H9 (cell line): ENCODE data around the gene LTBP4. TPM values are rescaled to one million over a fixed set of nuclear protein-coding genes. Genes with fewer than 3 reads are reported as not detected.
A peak's percentile ranks its signal among the peaks of the same experiment; 100 is the strongest.

Experiments
- DNase-seq: peaks from one replicate; pipeline ENCODE4 v3.0.0-alpha.2; 2017
- H2AFZ ChIP-seq: one replicate; pipeline ENCODE4 v1.6.1; 2013; ENCODE audit warnings: mild to moderate bottlenecking, low read length, control low read depth, moderate library complexity
- H2AK5ac ChIP-seq: 2 replicates; pipeline ENCODE4 v1.6.1; 2013; ENCODE audit warnings: low read length, control low read depth, mixed read lengths; ENCODE audit not compliant: insufficient read length
- H2BK120ac ChIP-seq: one replicate; pipeline ENCODE4 v1.6.1; 2013; ENCODE audit warnings: low read depth, mild to moderate bottlenecking, low read length, control low read depth, inconsistent platforms; ENCODE audit not compliant: poor library complexity, severe bottlenecking
- H2BK12ac ChIP-seq: 2 replicates; pipeline ENCODE4 v1.6.1; 2013; ENCODE audit warnings: low read length, control low read depth, mixed read lengths, low read depth; ENCODE audit not compliant: insufficient read length
- H2BK15ac ChIP-seq: 2 replicates; pipeline ENCODE4 v1.6.1; 2013; ENCODE audit warnings: low read depth, low read length, control low read depth
- H2BK20ac ChIP-seq: one replicate; pipeline ENCODE4 v1.6.1; 2013; ENCODE audit warnings: low read depth, mild to moderate bottlenecking, low read length, control low read depth, inconsistent platforms; ENCODE audit not compliant: poor library complexity, severe bottlenecking
- H2BK5ac ChIP-seq: 2 replicates; pipeline ENCODE4 v1.6.1; 2013; ENCODE audit warnings: low read length, control low read depth, mixed read lengths; ENCODE audit not compliant: insufficient read length
- H3K14ac ChIP-seq: 2 replicates; pipeline ENCODE4 v1.6.1; 2013; ENCODE audit warnings: low read length, control low read depth; ENCODE audit not compliant: insufficient read depth
- H3K18ac ChIP-seq: 2 replicates; pipeline ENCODE4 v1.6.1; 2013; ENCODE audit warnings: low read depth, mild to moderate bottlenecking, mixed read lengths, low read length, control low read depth; ENCODE audit not compliant: insufficient read length
- H3K23ac ChIP-seq: 2 replicates; pipeline ENCODE4 v1.6.1; 2013; ENCODE audit warnings: low read length, control low read depth, mixed read lengths, low read depth; ENCODE audit not compliant: insufficient read length
- H3K23me2 ChIP-seq: 2 replicates; pipeline ENCODE4 v1.6.1; 2013; ENCODE audit warnings: low read depth, mild to moderate bottlenecking, mixed read lengths, low read length, control low read depth; ENCODE audit not compliant: insufficient read length, poor library complexity, severe bottlenecking
- H3K27ac ChIP-seq: 2 replicates; pipeline ENCODE4 v1.5.1; 2013; ENCODE audit warnings: low read length, control low read depth, mixed read lengths, low read depth; ENCODE audit not compliant: insufficient read length
- H3K27me3 ChIP-seq: 2 replicates; pipeline ENCODE4 v1.6.1; 2013; ENCODE audit warnings: low read length, control low read depth, inconsistent platforms; ENCODE audit not compliant: insufficient read depth
- H3K4ac ChIP-seq: 2 replicates; pipeline ENCODE4 v1.6.1; 2013; ENCODE audit warnings: low read depth, mild to moderate bottlenecking, control low read depth, inconsistent platforms, low read length, moderate library complexity
- H3K4me1 ChIP-seq: 2 replicates; pipeline ENCODE4 v1.6.1; 2013; ENCODE audit warnings: low read length, control low read depth, inconsistent platforms; ENCODE audit not compliant: insufficient read depth
- H3K4me2 ChIP-seq: 2 replicates; pipeline ENCODE4 v1.6.1; 2013; ENCODE audit warnings: low read length, control low read depth, mixed read lengths; ENCODE audit not compliant: insufficient read length, insufficient read depth
- H3K56ac ChIP-seq: 2 replicates; pipeline ENCODE4 v1.6.1; 2013; ENCODE audit warnings: low read depth, mild to moderate bottlenecking, mixed read lengths, low read length, control low read depth; ENCODE audit not compliant: insufficient read length
- H3K79me1 ChIP-seq: 2 replicates; pipeline ENCODE4 v1.6.1; 2013; ENCODE audit warnings: low read depth, mild to moderate bottlenecking, moderate library complexity, low read length, control low read depth, inconsistent platforms; ENCODE audit not compliant: insufficient read depth, poor library complexity, severe bottlenecking
- H3K79me2 ChIP-seq: 2 replicates; pipeline ENCODE4 v1.6.1; 2013; ENCODE audit warnings: low read length, control low read depth, inconsistent platforms; ENCODE audit not compliant: insufficient read depth
- H3K9ac ChIP-seq: 2 replicates; pipeline ENCODE4 v1.6.1; 2013; ENCODE audit warnings: low read length, control low read depth, mixed read lengths; ENCODE audit not compliant: insufficient read length; ENCODE audit errors: extremely low read depth
- H3K9me3 ChIP-seq: one replicate; pipeline ENCODE4 v1.6.1; 2013; ENCODE audit warnings: low read depth, low read length, inconsistent platforms; ENCODE audit not compliant: control insufficient read depth
- H3T11ph ChIP-seq: one replicate; pipeline ENCODE4 v1.6.1; 2013; ENCODE audit warnings: mild to moderate bottlenecking, low read length, control low read depth, inconsistent platforms
- H4K20me1 ChIP-seq: one replicate; pipeline ENCODE4 v1.6.1; 2013; ENCODE audit not compliant: control insufficient read depth, insufficient read length, insufficient read depth
- H4K5ac ChIP-seq: 2 replicates; pipeline ENCODE4 v1.6.1; 2013; ENCODE audit warnings: low read depth, mild to moderate bottlenecking, mixed read lengths, low read length, control low read depth; ENCODE audit not compliant: insufficient read length
- H4K8ac ChIP-seq: replicated peaks from 2 replicates; pipeline ENCODE4 v1.6.1; 2013; ENCODE audit warnings: low read length, control low read depth, mixed read lengths, low read depth; ENCODE audit not compliant: insufficient read length
- H4K91ac ChIP-seq: 2 replicates; pipeline ENCODE4 v1.6.1; 2013; ENCODE audit warnings: low read depth, mild to moderate bottlenecking, moderate library complexity, mixed read lengths, low read length, control low read depth; ENCODE audit not compliant: insufficient read length
- H3K27ac Mint-ChIP-seq, 3 experiments: 2 replicates in 2 of 3; 3 replicates in 1 of 3; pipeline ENCODE4 v1.8.0; 2020 to 2021; ENCODE audit warnings: mixed read lengths in 3 of 3, mild to moderate bottlenecking in 1 of 3, moderate library complexity in 1 of 3
- H3K27me3 Mint-ChIP-seq: 2 replicates; pipeline ENCODE4 v1.8.0; 2021; ENCODE audit warnings: low read depth, mild to moderate bottlenecking, moderate library complexity, mixed read lengths
- H3K36me3 Mint-ChIP-seq, 3 experiments: 2 replicates in 2 of 3; 3 replicates in 1 of 3; pipeline ENCODE4 v1.8.0; 2020 to 2021; ENCODE audit warnings: low read depth in 3 of 3, mixed read lengths in 3 of 3; ENCODE audit not compliant: insufficient read depth in 1 of 3
- H3K4me1 Mint-ChIP-seq, 2 experiments: 2 replicates each; pipeline ENCODE4 v1.8.0; 2020; ENCODE audit warnings: mixed read lengths in 2 of 2
- H3K4me3 Mint-ChIP-seq, 2 experiments: 2 replicates in 1 of 2; 3 replicates in 1 of 2; pipeline ENCODE4 v1.8.0; 2020 to 2021; ENCODE audit warnings: mild to moderate bottlenecking in 2 of 2, mixed read lengths in 2 of 2, moderate library complexity in 1 of 2
- H3K9me3 Mint-ChIP-seq, 2 experiments: 2 replicates in 1 of 2; 3 replicates in 1 of 2; pipeline ENCODE4 v1.8.0; 2020; ENCODE audit warnings: mild to moderate bottlenecking in 2 of 2, mixed read lengths in 2 of 2, moderate library complexity in 1 of 2
- WGBS: extraction: QIAGEN DNeasy Blood & Tissue Kit; methylation state at CpG from one replicate; pipeline ENCODE4 v1.1.7; 2013; ENCODE audit warnings: missing lambda C conversion rate, low lambda C conversion rate, mixed read lengths; ENCODE audit not compliant: insufficient read length; ENCODE audit errors: extremely low coverage; 5-methylcytosine and 5-hydroxymethylcytosine counted together
- total RNA-seq: library from RNA; stranded (reverse); gene quantifications from 2 replicates; pipeline ENCODE4 v1.2.1, GENCODE V29; 2021
- TF ChIP-seq, protein P1 (sequence below): fragments of 200-600 bp; sonication (generic); conservative IDR thresholded peaks from 3 replicates; pipeline ENCODE4 v1.8.0; 2021; ENCODE audit warnings: antibody characterized with exemption, mild to moderate bottlenecking

LTBP4 gene
- total RNA-seq, 1 experiment from 2014 or later: 129 TPM

DNA sequence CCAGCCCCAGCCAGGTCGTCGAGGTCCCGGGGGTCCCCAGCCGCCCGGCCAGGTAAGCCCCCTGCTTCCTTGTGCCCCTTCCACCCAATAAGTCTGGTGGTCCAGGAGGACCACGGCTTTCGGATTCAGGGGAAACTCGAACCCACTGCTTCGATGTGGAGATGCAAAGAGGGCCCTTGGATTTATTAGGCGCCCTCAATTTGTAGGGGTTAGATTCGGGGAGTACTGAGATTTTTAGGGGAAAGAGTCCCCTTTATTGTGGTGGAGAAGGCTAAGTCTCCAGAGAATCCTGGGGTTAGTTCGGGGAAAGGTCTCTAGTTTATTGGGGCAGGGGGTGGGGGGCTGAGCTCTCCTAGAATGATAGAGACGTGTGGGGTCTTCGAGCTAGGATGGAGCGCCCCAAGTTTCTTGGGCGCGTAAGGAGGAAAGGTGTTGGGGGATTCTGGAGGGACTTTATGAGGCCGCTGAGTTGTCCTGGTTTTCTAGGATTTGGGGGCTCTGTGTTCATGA is 3.8 kb upstream of the LTBP4 start:
- H4K91ac ChIP-seq: no peak overlapping the region
- H3K56ac ChIP-seq: no peak overlapping the region
- no peak overlapping the region for H2BK20ac ChIP-seq
- Mint-ChIP-seq H3K4me3 (peak overlapping the region; percentile 65 to 91), H3K27me3 (peaks cover 56% of the 10 kb centered on the region), H3K36me3 (peaks cover 0 to 3% (median 0%) of the 10 kb centered on the region in 3 experiments; a peak in 2 of 7 replicates), H3K4me1 (peaks cover 29 to 49% of the 10 kb centered on the region in 2 experiments), H3K27ac (no peak overlapping the region), H3K9me3 (no peaks in the 10 kb centered on the region)
- no peaks in the 10 kb centered on the region for H3K9me3 ChIP-seq
- no peak overlapping the region for H2AK5ac ChIP-seq
- no peak overlapping the region for H2BK15ac ChIP-seq
- peak overlapping the region; percentile 69 for H3K4me2 ChIP-seq
- H2BK12ac ChIP-seq: no peak overlapping the region
- H2BK5ac ChIP-seq: no peak overlapping the region
- no peak overlapping the region for H2AFZ ChIP-seq
- H3K27me3 ChIP-seq: peaks cover 10% of the 10 kb centered on the region; the same call in 1 of the 2 replicates
- H2BK120ac ChIP-seq: no peak overlapping the region
- H3K4me1 ChIP-seq: peaks cover 3% of the 10 kb centered on the region; the same call in 1 of the 2 replicates
- no peak overlapping the region for H3K23ac ChIP-seq
- no peak overlapping the region for H4K5ac ChIP-seq
- no peaks in the 10 kb centered on the region for H4K20me1 ChIP-seq
- no peak overlapping the region for H4K8ac ChIP-seq
- no peaks in the 10 kb centered on the region for H3K79me2 ChIP-seq
- H3K14ac ChIP-seq: no peak overlapping the region
- peaks cover 17% of the 10 kb centered on the region for H3K23me2 ChIP-seq
- TF ChIP-seq, protein P1, sequence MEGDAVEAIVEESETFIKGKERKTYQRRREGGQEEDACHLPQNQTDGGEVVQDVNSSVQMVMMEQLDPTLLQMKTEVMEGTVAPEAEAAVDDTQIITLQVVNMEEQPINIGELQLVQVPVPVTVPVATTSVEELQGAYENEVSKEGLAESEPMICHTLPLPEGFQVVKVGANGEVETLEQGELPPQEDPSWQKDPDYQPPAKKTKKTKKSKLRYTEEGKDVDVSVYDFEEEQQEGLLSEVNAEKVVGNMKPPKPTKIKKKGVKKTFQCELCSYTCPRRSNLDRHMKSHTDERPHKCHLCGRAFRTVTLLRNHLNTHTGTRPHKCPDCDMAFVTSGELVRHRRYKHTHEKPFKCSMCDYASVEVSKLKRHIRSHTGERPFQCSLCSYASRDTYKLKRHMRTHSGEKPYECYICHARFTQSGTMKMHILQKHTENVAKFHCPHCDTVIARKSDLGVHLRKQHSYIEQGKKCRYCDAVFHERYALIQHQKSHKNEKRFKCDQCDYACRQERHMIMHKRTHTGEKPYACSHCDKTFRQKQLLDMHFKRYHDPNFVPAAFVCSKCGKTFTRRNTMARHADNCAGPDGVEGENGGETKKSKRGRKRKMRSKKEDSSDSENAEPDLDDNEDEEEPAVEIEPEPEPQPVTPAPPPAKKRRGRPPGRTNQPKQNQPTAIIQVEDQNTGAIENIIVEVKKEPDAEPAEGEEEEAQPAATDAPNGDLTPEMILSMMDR: no peak
- no peak overlapping the region for H3T11ph ChIP-seq
- no peaks in the 10 kb centered on the region for H3K79me1 ChIP-seq
- H3K18ac ChIP-seq: no peak overlapping the region
- WGBS: no CpG with 5 or more reads among the region's 18 CpGs
- H3K27ac ChIP-seq: no peak overlapping the region
- DNase-seq: no peak
- H3K4ac ChIP-seq: no peak overlapping the region
- no peak overlapping the region for H3K9ac ChIP-seq
